WERI-Rb-1 (cell line): ENCODE results near the gene NSMCE4A.
"Not testable (repeated sequence)": the region's sequence is repeated elsewhere in the genome, so short reads cannot be mapped to it uniquely, and the experiment has no call there.

Experiments used
- DNase-seq: peaks from one replicate; pipeline ENCODE4 v3.0.0-alpha.2; 2020
- H3K27ac ChIP-seq: fragments of 250-450 bp; sonication (Bioruptor Pico); 2 replicates; pipeline ENCODE4 v1.5.1; 2020; ENCODE audit warnings: mild to moderate bottlenecking, moderate library complexity
- H3K27me3 ChIP-seq: fragments of 250-450 bp; sonication (Bioruptor Pico); 2 replicates; pipeline ENCODE4 v1.5.1; 2021; ENCODE audit warnings: mild to moderate bottlenecking, low read depth, moderate library complexity; ENCODE audit not compliant: insufficient read depth, severe bottlenecking
- H3K36me3 ChIP-seq: fragments of 250-450 bp; sonication (Bioruptor Pico); 2 replicates; pipeline ENCODE4 v1.5.1; 2020; ENCODE audit warnings: mild to moderate bottlenecking, moderate library complexity
- H3K4me3 ChIP-seq: 2 replicates; pipeline ENCODE4 v1.5.1; 2011; ENCODE audit warnings: low read depth, mild to moderate bottlenecking, control low read depth, low read length
- H3K9me3 ChIP-seq: fragments of 250-450 bp; sonication (Bioruptor Pico); 2 replicates; pipeline ENCODE4 v1.5.1; 2021; ENCODE audit warnings: mild to moderate bottlenecking, moderate library complexity; ENCODE audit not compliant: severe bottlenecking
- CTCF ChIP-seq: IDR thresholded peaks from 2 replicates; pipeline ENCODE4 v1.5.1; 2011; ENCODE audit warnings: low read depth, mild to moderate bottlenecking, control low read depth, inconsistent platforms, low read length

The NSMCE4A gene

GRCh38 chr10:121981346-121981745, 6.3 kb upstream of the NSMCE4A start:
- DNase-seq = no peak
- TF ChIP-seq CTCF = no peak
- Histone ChIP-seq H3K27me3 (no peaks in the 10 kb centered on the region), H3K4me3 (no peak overlapping the region), H3K36me3 (0 out of 2 replicates have a peak, but pooled peaks cover 3% of the 10 kb centered on the region), H3K9me3 (peaks cover 8% of the 10 kb centered on the region), H3K27ac (no peak overlapping the region)

GRCh38 chr10:121978511-121978910, 3.5 kb upstream of the NSMCE4A start:
- TF ChIP-seq CTCF = no peak

GRCh38 chr10:121976607-121977006, 1.6 kb upstream of the NSMCE4A start:
- no peak for DNase-seq
- H3K36me3 ChIP-seq = peaks cover 25% of the 10 kb centered on the region
- TF ChIP-seq CTCF = no peak
- no peak overlapping the region for H3K4me3 ChIP-seq
- H3K9me3 ChIP-seq = peaks cover 4% of the 10 kb centered on the region
- H3K27ac ChIP-seq = no peak overlapping the region
- H3K27me3 ChIP-seq = no peaks in the 10 kb centered on the region

More at GRCh38 chr10:121978511-121978910, 3.5 kb upstream of the NSMCE4A start:
- no peak overlapping the region for H3K27ac ChIP-seq
- peaks cover 4% of the 10 kb centered on the region for H3K9me3 ChIP-seq
- no peak overlapping the region for H3K4me3 ChIP-seq
- no peak for DNase-seq
- H3K36me3 ChIP-seq = peaks cover 6% of the 10 kb centered on the region; the same call in 1 of the 2 replicates
- no peaks in the 10 kb centered on the region for H3K27me3 ChIP-seq

GRCh38 chr10:121975295-121976086, 474 bp upstream of the NSMCE4A start:
- no peak for TF ChIP-seq CTCF
- DNase-seq = no peak
- no peaks in the 10 kb centered on the region for H3K27me3 ChIP-seq
- H3K27ac ChIP-seq = peak overlapping the region; percentile 98
- peak overlapping the region; percentile 76 for H3K4me3 ChIP-seq
- H3K36me3 ChIP-seq = peaks cover 34% of the 10 kb centered on the region
- peaks cover 4% of the 10 kb centered on the region for H3K9me3 ChIP-seq

- no peak for DNase-seq
- peak overlapping the region; percentile 76 for H3K4me3 ChIP-seq
- peaks cover 4% of the 10 kb centered on the region for H3K9me3 ChIP-seq
- no peaks in the 10 kb centered on the region for H3K27me3 ChIP-seq
- peaks cover 46% of the 10 kb centered on the region for H3K36me3 ChIP-seq
- H3K27ac ChIP-seq = peak overlapping the region; percentile 98
- no peak for TF ChIP-seq CTCF
Observed at GRCh38 chr10:121974019-121974534, 940 bp downstream of the NSMCE4A start.

GRCh38 chr10:121969086-121969485, 5.9 kb downstream of the NSMCE4A start:
- not testable (repeated sequence) for H3K4me3 ChIP-seq, DNase-seq, H3K27ac ChIP-seq, H3K9me3 ChIP-seq, H3K27me3 ChIP-seq
- H3K36me3 ChIP-seq = peaks cover 91% of the 10 kb centered on the region
